Memory B cell (primary cell): Measurements from ENCODE around the gene CAPN13.

Source experiments
- ATAC-seq: fragments of 150-1000 bp; cut with Tn5 transposase; 2 replicates; pipeline ENCODE4 v1.10.0; 2021; ENCODE audit warnings: low read depth, mild to moderate bottlenecking, moderate library complexity
- DNase-seq, 2 donors: peaks; one replicate each; pipeline ENCODE4 v3.0.0; 2022; ENCODE audit warnings: low spot score in 2 of 2
- H3K27ac Mint-ChIP-seq: one replicate; pipeline ENCODE4 v1.8.0; 2022; ENCODE audit warnings: mild to moderate bottlenecking, moderate library complexity, mixed read lengths
- H3K27me3 Mint-ChIP-seq: one replicate; pipeline ENCODE4 v1.8.0; 2022; ENCODE audit warnings: mixed read lengths
- H3K36me3 Mint-ChIP-seq: one replicate; pipeline ENCODE4 v1.8.0; 2022; ENCODE audit warnings: mild to moderate bottlenecking, mixed read lengths
- H3K4me1 Mint-ChIP-seq: one replicate; pipeline ENCODE4 v1.8.0; 2022; ENCODE audit warnings: mixed read lengths
- H3K4me3 Mint-ChIP-seq: one replicate; pipeline ENCODE4 v1.8.0; 2022; ENCODE audit warnings: mild to moderate bottlenecking, moderate library complexity, mixed read lengths
- H3K9me3 Mint-ChIP-seq: one replicate; pipeline ENCODE4 v1.8.0; 2022; ENCODE audit warnings: mixed read lengths

CAPN13 gene

DNA sequence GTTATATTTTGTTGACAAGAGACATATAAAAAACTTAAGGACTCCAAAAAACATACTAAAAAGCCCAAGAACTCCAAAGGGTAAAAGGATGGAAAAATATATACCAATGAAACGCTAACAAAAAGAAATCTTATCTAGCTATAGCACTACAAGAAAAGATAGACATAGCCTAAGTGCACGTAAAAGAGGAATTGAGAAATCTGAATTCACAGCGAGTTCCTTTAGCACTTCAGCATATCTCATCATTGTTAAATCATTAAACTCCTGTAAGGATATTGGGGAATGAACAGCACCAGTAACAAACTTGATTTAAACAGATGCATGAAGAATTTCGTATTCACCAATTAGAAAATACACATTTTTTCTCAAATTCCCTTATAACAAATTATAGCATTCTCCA is 134.1 kb downstream of the CAPN13 start:
- H3K27me3 Mint-ChIP-seq: no peaks in the 10 kb centered on the region
- DNase-seq (no peak), ATAC-seq (no peak)
- peaks cover 13% of the 10 kb centered on the region for H3K36me3 Mint-ChIP-seq
- no peak overlapping the region for H3K27ac Mint-ChIP-seq
- no peak overlapping the region for H3K4me3 Mint-ChIP-seq
- H3K4me1 Mint-ChIP-seq: peaks cover 4% of the 10 kb centered on the region
- peaks cover 13% of the 10 kb centered on the region for H3K9me3 Mint-ChIP-seq
